ENCODE results near the gene C10orf67.
"Not testable (repeated sequence)": the region's sequence is repeated elsewhere in the genome, so short reads cannot be mapped to it uniquely, and the experiment has no call there.

Gene C10orf67

DNA sequence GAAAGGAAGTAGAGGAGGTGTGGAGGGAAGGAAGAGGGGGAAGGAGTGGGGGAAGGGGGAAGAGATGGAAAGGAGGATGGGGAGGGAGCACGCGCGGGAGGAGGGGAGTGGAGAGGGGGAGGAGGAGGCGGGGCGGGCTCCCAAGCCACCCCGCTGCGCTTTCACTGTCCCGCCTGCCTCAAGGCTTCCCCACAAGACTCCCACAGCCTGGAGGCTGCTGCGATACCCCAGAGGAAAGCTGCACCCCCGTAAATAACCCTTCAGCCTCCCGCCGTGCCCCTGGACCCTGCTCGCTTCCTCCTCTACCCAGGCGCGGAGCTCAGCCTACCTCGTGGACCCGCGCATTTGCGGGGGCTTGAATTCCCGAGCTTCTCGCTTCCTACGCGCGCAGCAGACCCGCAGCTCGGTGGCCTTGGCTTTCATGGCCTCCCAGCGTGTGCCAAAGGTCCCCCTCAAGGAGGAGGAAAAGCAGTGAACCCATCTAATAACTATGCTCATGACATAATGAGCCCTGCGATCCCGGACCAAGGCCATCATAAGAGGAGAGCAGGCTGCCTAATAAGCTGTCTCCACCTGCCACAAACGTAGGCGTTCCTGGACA is at the start of gene C10orf67:
TSS of gene C10orf67 (minus strand) at position 557 of the 601 bp plus-strand sequence. CDS start at position 534, 23 bp downstream.
- peak; percentile 52 for DNase-seq

DNA sequence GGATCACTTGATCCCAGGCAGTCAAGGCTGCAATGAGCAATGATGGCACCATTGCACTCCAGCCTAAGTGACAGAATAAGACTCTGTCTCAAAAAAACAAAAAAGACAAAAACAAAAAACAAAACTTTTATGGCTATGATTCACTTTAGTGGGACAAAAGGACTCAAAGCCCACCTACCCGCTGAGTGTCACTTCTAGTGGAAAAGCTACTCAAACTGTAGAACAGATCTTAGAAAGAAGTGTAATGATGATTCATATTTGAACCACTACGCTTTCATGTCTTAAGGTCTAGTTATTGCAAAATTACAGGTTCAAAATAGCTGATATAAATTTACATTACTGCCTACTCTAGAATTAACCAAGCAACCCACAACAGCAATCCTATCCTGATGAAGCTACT is 47.2 kb upstream of the C10orf67 start:
- no peak for DNase-seq

GRCh38 chr10:23390809-23391208 is 46.2 kb upstream of the C10orf67 start:
- DNase-seq, result no peak

DNA sequence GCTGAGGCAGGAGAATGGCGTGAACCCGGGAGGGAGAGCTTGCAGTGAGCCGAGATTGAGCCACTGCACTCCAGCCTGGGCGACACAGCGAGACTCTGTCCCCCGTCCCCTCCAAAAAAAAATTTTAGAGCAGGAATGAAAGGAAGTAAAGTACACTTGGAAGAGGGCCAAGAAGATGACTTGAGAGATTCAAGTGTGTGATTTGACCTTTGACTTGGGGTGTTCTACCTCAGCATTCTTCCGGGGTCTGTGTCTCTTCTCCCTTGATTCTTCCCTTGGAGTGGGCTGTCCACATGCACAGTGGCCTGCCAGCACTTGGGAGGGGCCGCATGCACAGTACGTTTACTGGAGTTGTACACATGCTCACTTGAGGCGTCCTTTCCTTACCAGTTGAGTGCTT is 45.8 kb upstream of the C10orf67 start:
- DNase-seq, result not testable (repeated sequence)

DNA sequence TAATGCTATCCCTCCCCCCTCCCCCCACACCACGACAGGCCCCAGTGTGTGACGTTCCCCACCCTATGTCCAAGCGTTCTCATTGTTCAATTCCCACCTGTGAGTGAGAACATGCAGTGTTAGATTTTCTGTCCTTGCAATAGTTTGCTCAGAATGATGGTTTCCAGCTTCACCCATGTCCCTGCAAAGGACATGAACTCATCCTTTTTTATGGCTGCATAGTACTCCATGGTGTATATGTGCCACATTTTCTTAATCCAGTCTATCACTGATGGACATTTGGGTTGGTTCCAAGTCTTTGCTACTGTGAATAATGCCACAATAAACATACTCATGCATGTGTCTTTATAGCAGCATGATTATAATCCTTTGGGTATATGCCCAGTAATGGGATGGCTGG is 42.9 kb upstream of the C10orf67 start:
- not testable (repeated sequence) for DNase-seq

GRCh38 chr10:23386052-23386451 is 41.5 kb upstream of the C10orf67 start:
- DNase-seq, result no peak

DNA sequence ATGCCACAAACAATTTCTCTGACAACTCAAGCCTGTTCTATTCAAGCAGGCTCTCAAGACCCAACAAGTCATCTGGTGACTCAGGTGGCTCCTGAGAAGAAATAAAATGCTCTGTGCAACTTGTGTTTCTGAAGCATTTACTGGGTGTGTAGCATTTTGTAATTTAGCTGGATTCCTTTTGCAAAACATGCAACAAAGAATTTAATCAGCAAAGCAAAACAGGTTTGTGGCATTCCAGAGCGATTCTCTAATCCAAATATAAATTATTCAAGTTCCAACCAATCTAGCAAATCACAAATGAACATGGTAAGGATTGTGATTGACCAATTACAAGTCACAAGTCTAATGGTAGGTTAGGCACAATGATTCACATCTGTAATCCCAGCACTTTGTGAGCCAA is 39.8 kb upstream of the C10orf67 start:
- DNase-seq, result no peak

- DNase-seq, result no peak
Observed at GRCh38 chr10:23383637-23384036, 39.0 kb upstream of the C10orf67 start.

- DNase-seq, result no peak
Observed at GRCh38 chr10:23381298-23382040, 36.9 kb upstream of the C10orf67 start.

- DNase-seq, result no peak
Observed at GRCh38 chr10:23379686-23380085, 35.1 kb upstream of the C10orf67 start.

DNA sequence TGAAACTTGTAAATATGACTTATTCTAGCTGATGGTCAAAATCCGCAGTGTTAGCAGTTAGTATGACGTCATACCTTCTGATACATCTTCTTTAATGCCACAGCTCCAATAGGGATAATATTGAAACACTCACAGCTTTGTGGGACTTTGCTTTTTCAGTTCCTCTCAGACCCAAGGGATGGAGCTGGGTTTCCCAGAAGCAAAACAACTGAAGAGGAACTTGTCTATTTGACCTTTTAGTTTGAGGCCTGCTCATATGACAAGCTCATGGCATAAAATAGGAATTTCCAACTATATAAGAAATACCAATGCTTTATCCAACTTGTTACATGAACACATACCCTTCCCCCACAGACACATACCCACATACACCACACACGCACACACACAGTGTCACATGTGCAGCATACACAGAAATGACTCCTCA is 31.6 kb upstream of the C10orf67 start:
- no peak for DNase-seq

DNA sequence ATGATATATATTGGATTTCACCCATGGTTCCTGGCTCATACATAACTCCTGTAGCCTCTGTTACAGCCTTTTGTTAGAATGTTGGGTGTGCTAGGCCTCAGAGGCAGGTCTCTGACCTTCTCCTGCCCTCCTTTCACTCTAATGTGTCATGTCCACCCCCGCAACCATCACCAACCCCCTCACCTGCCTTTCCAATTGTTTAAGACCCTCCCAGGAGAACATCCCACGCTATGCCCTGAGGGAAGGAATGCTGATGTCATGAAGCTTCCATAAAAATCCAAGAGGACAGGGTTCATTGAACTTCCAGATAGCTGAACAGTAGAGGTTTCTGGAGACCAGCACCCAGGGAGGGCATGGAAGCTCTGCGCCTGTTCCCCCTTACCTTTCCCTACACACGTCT is 30.8 kb upstream of the C10orf67 start:
- DNase-seq, result no peak

DNA sequence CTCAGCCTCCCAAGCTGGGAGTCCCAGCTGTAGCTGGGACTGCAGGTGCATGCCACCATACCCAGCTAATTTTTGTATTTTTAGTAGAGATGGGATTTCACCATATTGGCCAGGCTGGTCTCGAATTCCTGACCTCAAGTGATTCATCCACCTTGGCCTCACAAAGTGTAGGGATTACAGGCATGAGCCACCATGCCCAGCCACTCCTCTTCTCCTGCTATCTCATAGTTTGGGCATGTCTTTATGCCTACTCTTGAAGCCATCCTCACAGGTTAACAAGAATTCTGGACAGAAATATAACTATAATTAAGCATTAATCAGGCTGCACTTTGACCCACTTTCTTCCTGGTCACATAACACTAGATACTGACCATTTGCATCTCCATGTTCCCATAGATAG is 28.6 kb upstream of the C10orf67 start:
- DNase-seq, result no peak

DNA sequence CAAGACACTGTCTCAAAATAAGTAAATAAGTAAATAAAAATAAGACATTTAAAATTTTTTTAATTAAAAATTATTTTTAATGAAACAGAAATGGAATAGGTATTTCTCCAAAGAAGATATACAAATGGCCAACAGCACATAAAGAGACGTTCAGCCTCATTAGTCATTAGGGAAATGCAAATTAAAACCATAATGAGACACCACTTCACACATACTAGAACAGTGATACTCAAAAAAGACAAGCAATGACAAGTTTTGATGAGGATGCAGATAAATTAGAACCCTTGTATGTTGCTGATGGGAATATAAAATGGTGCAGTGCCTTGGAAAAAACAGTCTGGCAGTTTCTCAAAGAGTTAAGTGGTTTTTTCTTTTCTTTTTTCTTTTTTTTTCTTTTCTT is 26.5 kb upstream of the C10orf67 start:
- DNase-seq, result no peak

DNA sequence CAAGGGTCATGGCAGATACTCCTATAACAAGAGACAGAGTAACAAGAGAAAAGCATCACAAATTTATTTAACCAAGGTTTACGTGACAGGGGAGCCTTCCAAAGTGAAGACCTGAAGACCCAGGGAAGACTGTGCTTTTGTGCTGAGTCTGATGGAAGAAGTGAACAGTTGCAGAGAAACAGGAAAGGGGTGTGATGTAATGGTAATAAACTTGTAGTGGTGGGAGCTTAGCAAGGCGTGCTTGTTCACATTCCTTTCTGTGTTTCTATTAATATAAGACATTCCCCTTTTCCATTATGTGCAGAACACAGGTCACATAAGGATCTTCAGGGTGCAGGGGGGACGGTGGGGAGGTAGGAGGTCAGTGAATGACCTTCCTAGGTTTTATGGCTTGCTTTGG is 25.5 kb upstream of the C10orf67 start:
- DNase-seq, result no peak

DNA sequence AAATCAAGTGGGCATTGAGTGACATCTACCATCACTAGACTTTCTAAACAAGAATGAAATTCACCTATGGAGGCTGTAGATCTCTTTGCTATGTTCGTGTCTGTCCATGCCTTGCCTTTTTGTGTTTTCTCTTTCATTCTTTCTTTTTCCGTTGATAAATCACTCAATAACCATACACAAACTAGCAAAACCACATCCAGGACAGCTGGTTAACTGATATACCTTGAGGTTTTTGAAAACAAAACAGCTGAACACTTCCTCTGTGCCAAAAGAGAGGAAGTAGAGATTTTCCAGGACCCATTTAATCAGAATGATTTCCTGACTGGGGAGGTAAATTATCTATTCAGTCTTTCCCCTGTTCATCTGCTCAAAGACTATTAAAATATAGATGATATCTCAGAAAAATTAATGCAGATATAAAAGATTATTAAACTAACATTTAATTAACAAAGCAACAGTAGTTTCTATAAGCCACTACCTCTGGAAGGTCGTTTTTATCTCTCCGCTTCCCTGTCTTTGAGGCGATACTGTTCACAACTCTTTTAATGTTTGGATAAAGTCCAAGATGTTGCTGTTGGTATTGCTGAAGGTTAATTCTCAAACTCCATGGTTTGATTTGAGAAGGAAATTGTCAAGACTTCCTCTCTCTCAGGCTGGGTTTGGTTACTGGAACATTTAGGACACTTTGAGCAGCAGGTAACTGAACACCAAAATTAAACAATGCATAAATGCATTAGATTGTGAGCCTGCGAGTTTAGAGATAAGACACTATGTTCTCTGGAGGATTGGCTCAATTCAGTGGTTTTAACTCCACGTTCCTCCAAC is 24.4 kb upstream of the C10orf67 start:
- DNase-seq, result no peak

DNA sequence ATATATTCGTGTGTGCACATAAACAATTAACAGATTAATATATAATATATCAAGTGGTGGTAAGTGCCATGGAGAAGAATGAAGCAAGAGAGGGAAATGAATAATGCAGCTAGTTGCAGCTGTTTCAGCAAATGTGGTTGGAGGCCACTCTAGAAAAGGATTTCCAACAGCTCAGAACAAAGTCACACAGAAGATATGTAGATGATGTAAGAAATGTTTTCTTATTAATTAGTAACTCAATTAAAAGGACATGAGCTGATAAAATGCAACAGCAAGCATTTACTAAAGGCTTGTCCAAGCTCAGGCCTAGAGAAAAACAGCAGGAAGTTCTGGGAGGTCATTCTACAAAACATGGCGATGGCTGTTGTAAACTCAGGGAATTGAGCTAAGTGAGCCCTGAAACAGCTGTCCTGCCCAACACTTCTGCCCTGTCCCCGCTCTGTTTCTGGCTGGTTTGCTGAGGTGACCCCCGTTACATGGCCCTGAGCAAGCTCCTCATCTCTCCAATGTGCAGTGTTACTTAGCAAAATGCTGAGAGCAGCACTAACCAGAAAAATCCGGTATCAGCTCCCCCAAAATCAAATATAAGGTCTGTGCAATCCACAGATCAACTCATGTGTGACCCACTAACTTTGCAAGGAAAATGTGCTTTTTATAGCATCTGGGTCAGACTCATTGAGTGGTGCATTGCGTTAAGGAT is 23.4 kb upstream of the C10orf67 start:
- no peak for DNase-seq

GRCh38 chr10:23365417-23366030 is 20.9 kb upstream of the C10orf67 start:
- not testable (repeated sequence) for DNase-seq

GRCh38 chr10:23364378-23364777 is 19.8 kb upstream of the C10orf67 start:
- no peak for DNase-seq

GRCh38 chr10:23363793-23364135 is 19.2 kb upstream of the C10orf67 start:
- no peak for DNase-seq

- no peak for DNase-seq
Observed at GRCh38 chr10:23362879-23363792, 18.5 kb upstream of the C10orf67 start.
